Suprapubic skin (tissue), 4 donors: ENCODE measurements around the gene RIC8A. TPM values are rescaled to one million over a fixed set of nuclear protein-coding genes. Genes with fewer than 3 reads are reported as not detected.

Experiments used
- DNase-seq, 2 donors: peaks; one replicate each; pipeline ENCODE4 v3.0.0-alpha.2; 2019; ENCODE audit warnings: low spot score in 2 of 2
- H3K27ac ChIP-seq: fragments of 200-600 bp; sonication (generic); one replicate; pipeline ENCODE4 v1.5.1; 2019
- H3K27me3 ChIP-seq: fragments of 200-600 bp; sonication (generic); one replicate; pipeline ENCODE4 v1.5.1; 2019
- H3K36me3 ChIP-seq: fragments of 200-600 bp; sonication (generic); one replicate; pipeline ENCODE4 v1.5.1; 2019
- H3K4me1 ChIP-seq: fragments of 200-600 bp; sonication (generic); one replicate; pipeline ENCODE4 v1.5.1; 2019
- H3K4me3 ChIP-seq: fragments of 200-600 bp; sonication (generic); one replicate; pipeline ENCODE4 v1.5.1; 2019; ENCODE audit warnings: mild to moderate bottlenecking
- H3K9me3 ChIP-seq: fragments of 200-600 bp; sonication (generic); one replicate; pipeline ENCODE4 v1.5.1; 2019
- CTCF ChIP-seq, 2 donors: fragments of 200-600 bp in 1 of 2; fragments of 450-650 bp in 1 of 2; sonication (generic) in 1 of 2; IDR thresholded peaks; one replicate each; pipeline ENCODE4 v1.5.1; 2016 to 2019; ENCODE audit warnings: antibody characterized with exemption in 2 of 2, mild to moderate bottlenecking in 1 of 2, moderate library complexity in 1 of 2
- EP300 ChIP-seq: sonication (generic); formaldehyde crosslinking; IDR thresholded peaks from one replicate; pipeline ENCODE4 v1.6.1; 2017; ENCODE audit warnings: antibody characterized with exemption
- POLR2A ChIP-seq, 2 donors: fragments of 450-650 bp; IDR thresholded peaks; one replicate each; pipeline ENCODE4 v1.6.1; 2017; ENCODE audit warnings: antibody characterized with exemption in 2 of 2, mild to moderate bottlenecking in 2 of 2, moderate library complexity in 2 of 2
- POLR2AphosphoS5 ChIP-seq, 3 donors: sonication (generic); formaldehyde crosslinking; IDR thresholded peaks; one replicate each; pipeline ENCODE4 v1.6.1; 2017; ENCODE audit warnings: antibody characterized with exemption in 3 of 3
- WGBS: methylation state at CpG from one replicate; pipeline ENCODE4 v1.1.5; 2018; 5-methylcytosine and 5-hydroxymethylcytosine counted together
- total RNA-seq, 4 donors: library from RNA; depleted of rRNA; stranded (reverse); fragments of >200 nt; gene quantifications; one replicate each; pipeline ENCODE4 v1.1.0, GENCODE V29; 2016

RIC8A gene
- total RNA-seq, 4 donors from 2014 or later, result 62.4 to 90.1 (median 80.9) TPM

- H3K9me3 ChIP-seq, result no peaks in the 10 kb centered on the region
- H3K4me3 ChIP-seq, result no peak overlapping the region
- peaks cover 60% of the 10 kb centered on the region for H3K36me3 ChIP-seq
- TF ChIP-seq EP300 (no peak), CTCF (IDR thresholded peaks at IDR 0.05) (no peak)
- WGBS, result 87% methylated on average over 5 of the region's 5 CpGs
- H3K4me1 ChIP-seq, result peaks cover 13% of the 10 kb centered on the region
- no peak overlapping the region for H3K27ac ChIP-seq
- no peak for DNase-seq
- H3K27me3 ChIP-seq, result no peaks in the 10 kb centered on the region
Observed at GRCh38 chr11:241634-242033, 34.1 kb downstream of the RIC8A start.

- DNase-seq, result no peak
- Histone ChIP-seq H3K27me3 (no peaks in the 10 kb centered on the region), H3K27ac (no peak overlapping the region), H3K9me3 (no peaks in the 10 kb centered on the region), H3K36me3 (peaks cover 86% of the 10 kb centered on the region), H3K4me3 (no peak overlapping the region), H3K4me1 (no peaks in the 10 kb centered on the region)
- 94% methylated on average over 2 of the region's 2 CpGs for WGBS
- TF ChIP-seq POLR2A (IDR thresholded peaks at IDR 0.05) (no peak), EP300 (no peak), POLR2AphosphoS5 (IDR thresholded peaks at IDR 0.05) (no peak), CTCF (IDR thresholded peaks at IDR 0.05) (no peak)
Observed at GRCh38 chr11:244376-244775, 36.9 kb downstream of the RIC8A start.

GRCh38 chr11:249062-249461 lies 41.6 kb downstream of the RIC8A start:
- peaks cover 94% of the 10 kb centered on the region for H3K36me3 ChIP-seq
- no peaks in the 10 kb centered on the region for H3K27me3 ChIP-seq
- 91% methylated on average over 8 of the region's 8 CpGs for WGBS
- H3K27ac ChIP-seq, result no peak overlapping the region
- no peaks in the 10 kb centered on the region for H3K4me1 ChIP-seq
- TF ChIP-seq POLR2AphosphoS5 (IDR thresholded peaks at IDR 0.05) (no peak), CTCF (IDR thresholded peaks at IDR 0.05) (no peak)
- DNase-seq, result no peak
- no peaks in the 10 kb centered on the region for H3K9me3 ChIP-seq
- H3K4me3 ChIP-seq, result no peak overlapping the region

- WGBS, result 93% methylated on average over 5 of the region's 5 CpGs
- no peak overlapping the region for H3K4me3 ChIP-seq
- TF ChIP-seq POLR2A (IDR thresholded peaks at IDR 0.05), result no peak
- no peak for TF ChIP-seq EP300
- no peak for TF ChIP-seq POLR2AphosphoS5 (IDR thresholded peaks at IDR 0.05)
- TF ChIP-seq CTCF (IDR thresholded peaks at IDR 0.05), result no peak
- DNase-seq, result no peak
- no peaks in the 10 kb centered on the region for H3K4me1 ChIP-seq
- peaks cover 82% of the 10 kb centered on the region for H3K36me3 ChIP-seq
- no peaks in the 10 kb centered on the region for H3K27me3 ChIP-seq
- H3K9me3 ChIP-seq, result no peaks in the 10 kb centered on the region
- H3K27ac ChIP-seq, result no peak overlapping the region
Observed at GRCh38 chr11:250274-250673, 42.8 kb downstream of the RIC8A start.

- no peak overlapping the region for H3K4me3 ChIP-seq
- WGBS, result 77% methylated on average over 10 of the region's 10 CpGs
- no peaks in the 10 kb centered on the region for H3K4me1 ChIP-seq
- H3K9me3 ChIP-seq, result no peaks in the 10 kb centered on the region
- TF ChIP-seq POLR2A (IDR thresholded peaks at IDR 0.05), result no peak
- peak; percentile 44 to 59 for TF ChIP-seq CTCF (IDR thresholded peaks at IDR 0.05)
- DNase-seq, result no peak
- H3K27ac ChIP-seq, result no peak overlapping the region
- no peaks in the 10 kb centered on the region for H3K27me3 ChIP-seq
- peaks cover 78% of the 10 kb centered on the region for H3K36me3 ChIP-seq
Observed at GRCh38 chr11:250740-251299, 43.3 kb downstream of the RIC8A start.
